GM12892 (cell line): ENCODE measurements around the gene DNAJC13.

ENCODE experiments used
- POLR2A ChIP-seq: IDR thresholded peaks from 2 replicates; pipeline ENCODE4 v1.6.1; 2011; ENCODE audit warnings: low read depth, low read length, control low read depth
- POLR2AphosphoS5 ChIP-seq: IDR thresholded peaks from 2 replicates; pipeline ENCODE4 v1.6.1; 2011; ENCODE audit warnings: low read depth, low read length, control low read depth
- TAF1 ChIP-seq: IDR thresholded peaks from 2 replicates; pipeline ENCODE4 v1.6.1; 2011; ENCODE audit warnings: low read depth, mild to moderate bottlenecking, control low read depth, low read length, borderline replicate concordance

DNA sequence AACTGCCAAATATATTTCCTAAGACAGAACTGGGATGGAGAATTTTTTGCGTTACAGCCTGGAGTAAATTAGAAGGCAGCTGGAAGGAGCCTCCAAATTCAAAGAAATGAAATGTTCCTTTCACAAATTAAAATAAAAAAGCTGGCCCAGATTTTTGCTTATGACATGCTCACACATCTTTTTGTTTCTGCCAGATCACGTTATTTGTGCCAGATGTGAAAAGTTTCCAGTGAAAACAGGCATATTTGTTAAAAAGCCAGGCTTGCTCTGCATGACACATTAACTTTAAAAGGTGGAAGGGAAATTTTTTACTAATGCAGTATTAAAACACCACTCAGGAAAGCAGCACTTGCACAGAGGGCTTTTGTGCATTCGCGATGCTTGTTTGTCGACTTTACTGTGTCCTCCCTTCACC lies 156.5 kb downstream of the DNAJC13 start:
- TF ChIP-seq POLR2A (no peak), TAF1 (no peak), POLR2AphosphoS5 (no peak)
